Fibroblast of mammary gland (primary cell): ENCODE data around the gene TYK2.
A peak's percentile ranks its signal among the peaks of the same experiment; 100 is the strongest.

Experiments
- DNase-seq: peaks from one replicate; pipeline ENCODE4 v3.0.0-alpha.2; 2010; ENCODE audit warnings: low read depth
- H3K4me3 ChIP-seq: 2 replicates; pipeline ENCODE4 v1.5.1; 2011; ENCODE audit warnings: low read depth, mild to moderate bottlenecking, low read length, moderate library complexity; ENCODE audit not compliant: control insufficient read depth
- CTCF ChIP-seq: conservative IDR thresholded peaks from 2 replicates; pipeline ENCODE4 v1.5.1; 2011; ENCODE audit warnings: low read depth, low read length, inconsistent platforms; ENCODE audit not compliant: control insufficient read depth, insufficient read depth

The TYK2 gene

GRCh38 chr19:10363789-10364281 lies 16.5 kb downstream of the TYK2 start:
- no peak for TF ChIP-seq CTCF
- H3K4me3 ChIP-seq: no peak overlapping the region
- no peak for DNase-seq

- no peak overlapping the region for H3K4me3 ChIP-seq
- no peak for TF ChIP-seq CTCF
- DNase-seq: no peak
Measured at GRCh38 chr19:10362259-10362658, 18.1 kb downstream of the TYK2 start.

GRCh38 chr19:10361569-10362011 lies 18.8 kb downstream of the TYK2 start:
- no peak overlapping the region for H3K4me3 ChIP-seq
- TF ChIP-seq CTCF: no peak
- no peak for DNase-seq

- DNase-seq: no peak
- H3K4me3 ChIP-seq: no peak overlapping the region
- TF ChIP-seq CTCF: no peak
Measured at GRCh38 chr19:10356431-10356830, 23.9 kb downstream of the TYK2 start.

- peak; percentile 41 for DNase-seq
- TF ChIP-seq CTCF: no peak
- H3K4me3 ChIP-seq: no peak overlapping the region
Measured at GRCh38 chr19:10353793-10354391, 26.5 kb downstream of the TYK2 start.

- TF ChIP-seq CTCF: no peak
- H3K4me3 ChIP-seq: no peak overlapping the region
- peak; percentile 40 for DNase-seq
Measured at GRCh38 chr19:10352764-10353671, 27.4 kb downstream of the TYK2 start.
